Stomach (tissue), 9 donors: ENCODE results near the gene CCDC186. TPM values are rescaled to one million over a fixed set of nuclear protein-coding genes. Genes with fewer than 3 reads are reported as not detected.

ENCODE experiments used
- DNase-seq, 2 donors: peaks; one replicate each; pipeline versions ENCODE4 v3.0.0 to v3.0.0-alpha.2; 2013 to 2019
- H3K27ac ChIP-seq, 5 donors: fragments of 200-600 bp in 4 of 5; sonication (generic) in 4 of 5; one replicate each; pipeline ENCODE4 v1.5.1; 2013 to 2019; ENCODE audit warnings: mild to moderate bottlenecking in 1 of 5, moderate library complexity in 1 of 5
- H3K27me3 ChIP-seq, 3 donors: fragments of 200-600 bp; sonication (generic); one replicate each; pipeline ENCODE4 v1.5.1; 2017 to 2019; ENCODE audit warnings: mixed run types in 1 of 3
- H3K36me3 ChIP-seq, 4 donors: fragments of 200-600 bp; sonication (generic); 1 replicate in 3 of 4; 2 replicates in 1 of 4; pipeline ENCODE4 v1.5.1; 2016 to 2019
- H3K4me1 ChIP-seq, 4 donors: fragments of 200-600 bp; sonication (generic); one replicate each; pipeline ENCODE4 v1.5.1; 2016 to 2019
- H3K4me3 ChIP-seq, 4 donors: fragments of 200-600 bp; sonication (generic) in 3 of 4; one replicate each; pipeline ENCODE4 v1.5.1; 2016 to 2019; ENCODE audit warnings: mild to moderate bottlenecking in 1 of 4
- H3K9me3 ChIP-seq, 4 donors: fragments of 200-600 bp; sonication (generic); one replicate each; pipeline ENCODE4 v1.5.1; 2016 to 2019
- CTCF ChIP-seq, 7 experiments: fragments of 450-650 bp in 4 of 7; fragments of 200-600 bp in 3 of 7; sonication (generic) in 3 of 7; IDR thresholded peaks; one replicate each; pipeline ENCODE4 v1.5.1; 2016 to 2019; ENCODE audit warnings: antibody characterized with exemption in 7 of 7, control low read depth in 2 of 7, mild to moderate bottlenecking in 1 of 7
- EP300 ChIP-seq: sonication (generic); formaldehyde crosslinking; IDR thresholded peaks from one replicate; pipeline ENCODE4 v1.6.1; 2017; ENCODE audit warnings: antibody characterized with exemption
- POLR2A ChIP-seq, 4 donors: fragments of 450-650 bp; IDR thresholded peaks; one replicate each; pipeline ENCODE4 v1.6.1; 2016; ENCODE audit warnings: antibody characterized with exemption in 4 of 4, control low read depth in 2 of 4, mild to moderate bottlenecking in 1 of 4, moderate library complexity in 1 of 4
- POLR2AphosphoS5 ChIP-seq, 3 donors: sonication (generic); formaldehyde crosslinking; IDR thresholded peaks; one replicate each; pipeline ENCODE4 v1.6.1; 2016; ENCODE audit warnings: antibody characterized with exemption in 3 of 3
- WGBS, 5 donors: extraction: QIAGEN DNeasy Blood & Tissue Kit in 3 of 5; methylation state at CpG; one replicate each; pipeline versions ENCODE4 v1.1.5 to v1.1.7; 2013 to 2018; 5-methylcytosine and 5-hydroxymethylcytosine counted together
- intact Hi-C: fragments of 100-400 bp; cut with DNase I; formaldehyde crosslinking; loops from one replicate; pipeline ENCODE4 v1.15.1; 2023; ENCODE audit warnings: low total_unique reads
- polyA plus RNA-seq, 3 donors: library from polyadenylated mRNA; stranded (reverse); fragments of 200-250 nt; gene quantifications; one replicate each; pipeline ENCODE4 v1.2.3, GENCODE V29; 2013
- total RNA-seq, 5 donors: library from RNA; depleted of rRNA; stranded (reverse); fragments of >200 nt; gene quantifications; one replicate each; pipeline versions ENCODE4 v1.1.0 to v1.2.3, GENCODE V29; 2014 to 2016
- donor health status: healthy with polysubstance abuse.
- donor health status: Bipolar disorder and iron deficiency.
- donor health status: healthy.

The CCDC186 gene
- total and polyA plus RNA-seq, 8 donors, result 4.7 to 74.5 (median 22.1) TPM

- Histone ChIP-seq H3K27me3 (no peaks in the 10 kb centered on the region), H3K9me3 (no peaks in the 10 kb centered on the region), H3K4me3 (no peak overlapping the region), H3K27ac (no peak overlapping the region), H3K36me3 (peaks cover 11 to 86% (median 76%) of the 10 kb centered on the region in 4 donors), H3K4me1 (no peaks in the 10 kb centered on the region)
- WGBS, 5 donors, result 45 to 100% (median 95%) methylated on average over 1 of the region's 1 CpG
- intact Hi-C loops, result no loop called here
- no peak for TF ChIP-seq EP300
- TF ChIP-seq POLR2AphosphoS5 (IDR thresholded peaks at IDR 0.05), result no peak
- no peak for TF ChIP-seq POLR2A (IDR thresholded peaks at IDR 0.05)
- TF ChIP-seq CTCF (IDR thresholded peaks at IDR 0.05), result no peak
- DNase-seq, result no peak
These were observed 34.0 kb downstream of the CCDC186 start for GRCh38 chr10:114140036-114140435.

- Histone ChIP-seq H3K36me3 (peaks cover 20 to 86% (median 78%) of the 10 kb centered on the region in 4 donors), H3K27ac (no peak overlapping the region), H3K4me3 (no peak overlapping the region), H3K27me3 (no peaks in the 10 kb centered on the region), H3K9me3 (no peaks in the 10 kb centered on the region), H3K4me1 (no peaks in the 10 kb centered on the region)
- intact Hi-C loops, result no loop called here
- WGBS, 5 donors, result 84 to 96% (median 93%) methylated on average over 3 of the region's 3 CpGs
- TF ChIP-seq CTCF (IDR thresholded peaks at IDR 0.05) (no peak), POLR2AphosphoS5 (IDR thresholded peaks at IDR 0.05) (no peak), POLR2A (IDR thresholded peaks at IDR 0.05) (no peak), EP300 (no peak)
- DNase-seq, result no peak
These were observed 35.4 kb downstream of the CCDC186 start for GRCh38 chr10:114138581-114138980.

GRCh38 chr10:114135476-114135875 is 38.5 kb downstream of the CCDC186 start:
- WGBS, 5 donors, result 86 to 88% (median 87%) methylated on average over 2 of the region's 2 CpGs

GRCh38 chr10:114131094-114131493 is 42.9 kb downstream of the CCDC186 start:
- intact Hi-C loops, result no loop called here
- H3K9me3 ChIP-seq, result no peaks in the 10 kb centered on the region
- 74 to 89% (median 82%) methylated on average over 3 of the region's 3 CpGs for WGBS, 5 donors
- H3K4me3 ChIP-seq, result no peak overlapping the region
- H3K27me3 ChIP-seq, result no peaks in the 10 kb centered on the region
- H3K4me1 ChIP-seq, result no peaks in the 10 kb centered on the region
- H3K27ac ChIP-seq, result no peak overlapping the region
- no peak for DNase-seq
- peaks cover 31 to 100% (median 100%) of the 10 kb centered on the region in 4 donors for H3K36me3 ChIP-seq
- no peak for TF ChIP-seq EP300

More at GRCh38 chr10:114135476-114135875, 38.5 kb downstream of the CCDC186 start:
- Histone ChIP-seq H3K9me3 (no peaks in the 10 kb centered on the region), H3K4me3 (no peak overlapping the region), H3K4me1 (no peaks in the 10 kb centered on the region), H3K36me3 (peaks cover 23 to 89% (median 79%) of the 10 kb centered on the region in 4 donors), H3K27me3 (no peaks in the 10 kb centered on the region), H3K27ac (no peak overlapping the region)
- intact Hi-C loops, result no loop called here
- TF ChIP-seq POLR2AphosphoS5 (IDR thresholded peaks at IDR 0.05) (no peak), POLR2A (IDR thresholded peaks at IDR 0.05) (no peak), CTCF (IDR thresholded peaks at IDR 0.05) (no peak), EP300 (no peak)
- no peak for DNase-seq

- no peak overlapping the region for H3K27ac ChIP-seq
- H3K4me1 ChIP-seq, result no peaks in the 10 kb centered on the region
- no peaks in the 10 kb centered on the region for H3K27me3 ChIP-seq
- H3K4me3 ChIP-seq, result no peak overlapping the region
- intact Hi-C loops, result no loop called here
- H3K36me3 ChIP-seq, result peaks cover 14 to 51% (median 43%) of the 10 kb centered on the region in 4 donors
- H3K9me3 ChIP-seq, result no peaks in the 10 kb centered on the region
- WGBS, 5 donors, result 96 to 100% (median 99%) methylated on average over 1 of the region's 1 CpG
- DNase-seq, result no peak
- TF ChIP-seq POLR2A (IDR thresholded peaks at IDR 0.05) (no peak), EP300 (no peak), CTCF (IDR thresholded peaks at IDR 0.05) (no peak), POLR2AphosphoS5 (IDR thresholded peaks at IDR 0.05) (no peak)
These were observed 53.0 kb downstream of the CCDC186 start for GRCh38 chr10:114121031-114121430.
